ENCODE measurements around the gene SMAD9.

Gene SMAD9

DNA sequence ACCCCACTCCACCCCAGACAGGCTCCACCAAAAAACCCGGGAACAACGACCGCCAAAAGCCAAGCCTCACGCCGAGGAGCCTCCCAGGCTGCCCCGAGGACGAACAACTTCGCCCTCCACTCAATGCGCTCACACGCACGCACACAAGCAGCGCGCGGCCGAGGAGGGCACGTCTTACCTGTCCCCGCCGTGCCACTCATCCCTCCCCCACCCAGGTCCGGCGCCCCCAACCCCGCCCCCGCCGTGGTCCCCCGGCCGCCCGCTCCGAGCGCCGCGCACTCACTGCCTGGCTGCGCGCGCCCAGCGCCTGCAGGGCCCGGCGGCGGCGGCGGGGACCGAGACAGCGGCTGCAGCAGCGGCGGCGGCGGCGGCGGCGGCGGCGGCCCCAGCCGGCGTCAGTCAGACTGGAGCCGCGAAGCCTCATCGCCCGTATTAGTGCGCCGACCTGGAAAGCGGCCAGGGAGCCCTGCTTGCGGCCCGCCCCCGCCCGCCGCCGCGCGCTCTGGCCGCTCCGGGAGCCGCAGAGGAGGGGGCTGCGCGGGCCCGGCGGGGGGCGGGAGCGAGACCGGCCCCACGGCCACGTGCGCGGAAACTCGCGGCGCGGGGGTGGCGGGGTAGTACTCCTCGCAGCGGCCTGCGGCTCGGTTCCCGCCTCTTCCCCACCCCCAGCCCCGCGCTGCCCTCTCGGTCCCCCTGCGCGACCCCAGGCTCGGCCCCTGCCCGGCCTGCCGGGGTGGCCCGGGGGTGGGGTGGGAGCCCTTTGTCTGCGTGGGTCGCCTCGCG lies at the start of gene SMAD9:
Gene SMAD9, minus strand, starts transcription at position 406 of the 783 bp plus-strand sequence. CDS start 40,549 bp downstream, outside the sequence.
- peak; percentile 68 for DNase-seq

DNA sequence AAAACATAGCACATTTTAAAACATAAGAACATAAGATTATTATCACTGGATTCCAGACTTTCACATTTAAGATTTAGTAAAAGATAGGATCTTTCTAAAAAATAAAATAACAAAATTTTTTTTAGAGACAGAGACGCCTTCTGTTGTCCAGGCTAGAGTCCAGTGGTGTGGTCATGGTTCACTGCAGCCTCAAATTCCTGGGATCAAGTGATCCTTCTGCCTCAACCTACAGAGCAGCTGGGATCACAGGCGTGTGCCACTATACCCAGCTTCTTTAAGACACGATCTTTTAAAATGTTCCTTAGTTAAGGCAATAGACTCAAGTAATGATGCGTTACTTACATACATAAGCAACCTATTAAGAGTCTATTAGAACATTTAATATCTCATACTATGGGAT lies 46.4 kb upstream of the SMAD9 start:
- DNase-seq = no peak

DNA sequence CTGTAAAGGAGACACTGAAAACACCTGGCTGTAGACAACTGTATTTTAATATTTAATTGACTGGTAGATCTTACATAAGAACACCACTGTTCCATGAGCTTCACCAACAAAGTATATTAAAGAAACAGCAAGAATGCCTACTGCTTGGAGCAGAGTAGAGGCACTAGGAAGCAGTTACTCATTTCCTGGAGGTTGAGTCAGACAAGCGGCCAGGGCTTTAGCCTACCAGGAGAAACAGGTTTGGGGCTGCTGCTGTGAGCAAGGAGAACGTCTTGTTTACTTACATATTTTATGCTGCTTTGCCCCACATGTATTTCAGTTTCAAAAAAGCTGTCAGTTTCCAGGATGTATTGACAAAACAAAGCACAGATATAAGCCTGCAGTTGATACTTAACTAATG lies 45.7 kb upstream of the SMAD9 start:
- DNase-seq = no peak

DNA sequence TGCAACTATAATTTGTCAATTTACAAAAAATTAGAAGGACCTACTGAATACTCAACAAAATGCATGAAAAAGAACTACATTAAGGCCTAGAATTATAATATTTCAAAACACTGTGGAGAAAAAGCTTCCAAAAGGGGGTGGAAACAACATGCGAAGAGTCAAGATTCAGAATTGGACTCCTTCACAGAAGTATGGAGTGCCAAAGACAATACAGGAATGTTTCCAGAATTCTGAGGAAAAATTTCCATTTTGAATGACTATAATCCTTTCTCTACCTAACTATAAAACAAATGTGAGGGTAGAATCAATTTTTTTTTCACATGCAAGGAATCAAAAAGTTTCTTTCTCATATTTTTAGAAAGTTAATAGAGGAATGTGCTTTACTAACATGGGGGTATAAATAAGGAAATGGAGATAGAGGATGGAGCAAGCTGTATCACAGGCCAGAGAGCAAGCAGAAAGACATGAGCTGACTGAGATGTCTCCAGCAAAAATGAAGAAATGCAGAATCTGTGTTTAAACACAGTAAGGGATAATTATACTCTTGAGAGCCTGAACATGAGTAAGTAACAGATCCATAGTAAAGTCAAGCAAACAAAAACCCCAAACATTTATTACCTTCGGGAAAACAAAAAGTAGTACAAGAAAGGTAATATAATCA lies 39.5 kb upstream of the SMAD9 start:
- no peak for DNase-seq

DNA sequence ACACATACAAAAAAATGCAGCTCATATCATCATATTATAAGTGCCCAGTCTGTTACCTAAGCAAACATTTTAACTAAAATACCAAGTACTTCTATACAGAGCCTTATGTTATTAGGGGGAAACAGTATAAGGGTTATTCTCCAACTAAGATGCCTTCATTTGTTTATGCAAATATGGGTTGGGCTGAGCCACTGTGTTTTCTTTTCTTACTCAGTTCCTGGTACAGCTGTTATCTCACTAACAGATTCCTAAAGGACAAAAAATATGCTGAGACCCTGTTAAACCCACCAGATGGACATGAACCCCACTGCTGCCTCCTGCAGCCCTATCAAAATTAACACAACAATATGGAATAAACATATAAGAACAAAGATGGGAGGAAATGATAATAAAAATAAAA lies 34.5 kb upstream of the SMAD9 start:
- peak; percentile 96 for DNase-seq

DNA sequence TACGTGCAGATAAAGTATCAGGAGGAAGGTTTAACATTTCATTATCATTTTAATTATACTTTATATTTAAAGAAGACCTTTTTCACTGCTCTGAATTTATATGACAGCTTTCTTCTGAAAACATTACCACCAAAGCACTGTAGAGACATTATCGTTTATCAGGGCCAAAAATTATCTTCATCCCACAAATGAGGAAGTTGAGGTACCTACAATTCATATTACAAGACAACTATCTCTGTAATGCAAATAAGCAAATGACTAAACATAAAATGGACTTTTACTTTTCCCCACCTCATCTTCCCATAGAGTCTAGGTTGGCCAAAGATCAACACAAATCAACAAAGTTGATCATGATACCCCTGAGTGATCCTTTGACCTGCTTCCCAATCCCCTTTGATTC lies 30.9 kb upstream of the SMAD9 start:
- DNase-seq = no peak

DNA sequence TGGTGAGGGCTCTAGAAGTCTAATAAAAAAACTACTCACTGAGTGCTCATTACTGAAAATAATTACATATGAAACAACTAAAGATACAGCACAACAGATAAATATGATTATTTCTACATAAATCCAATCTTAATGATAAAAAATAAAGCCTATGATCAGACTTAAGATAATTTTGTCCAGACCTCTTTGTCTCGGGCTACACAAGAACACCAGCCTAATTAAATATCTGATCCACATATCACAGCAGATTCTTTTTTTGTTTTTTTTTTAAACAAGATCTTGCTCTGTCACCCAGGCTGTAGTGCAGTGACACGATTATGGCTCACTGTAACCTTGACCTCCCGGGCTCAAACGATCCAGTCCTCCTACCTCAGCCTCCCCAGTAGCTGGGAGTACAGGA lies 30.3 kb upstream of the SMAD9 start:
- no peak for DNase-seq

DNA sequence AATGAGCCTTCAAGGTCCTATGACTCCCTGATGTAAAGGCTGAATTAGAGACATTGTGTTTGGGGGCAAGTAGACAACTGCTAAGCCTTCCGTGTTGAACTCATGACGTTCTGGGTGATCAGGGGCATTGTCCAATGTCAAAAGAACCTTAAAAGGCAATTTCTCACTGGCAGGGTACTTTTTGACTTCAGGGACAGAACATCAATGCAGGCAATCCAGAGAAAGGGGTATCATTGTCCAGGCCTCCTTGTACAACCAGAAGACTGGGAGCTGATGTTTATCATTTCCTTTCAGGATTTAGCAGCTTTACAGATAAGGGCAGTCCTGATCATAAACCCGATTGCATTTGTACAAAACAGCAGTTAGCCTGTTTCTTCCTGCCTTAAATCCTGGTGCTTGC lies 25.0 kb upstream of the SMAD9 start:
- no peak for DNase-seq

DNA sequence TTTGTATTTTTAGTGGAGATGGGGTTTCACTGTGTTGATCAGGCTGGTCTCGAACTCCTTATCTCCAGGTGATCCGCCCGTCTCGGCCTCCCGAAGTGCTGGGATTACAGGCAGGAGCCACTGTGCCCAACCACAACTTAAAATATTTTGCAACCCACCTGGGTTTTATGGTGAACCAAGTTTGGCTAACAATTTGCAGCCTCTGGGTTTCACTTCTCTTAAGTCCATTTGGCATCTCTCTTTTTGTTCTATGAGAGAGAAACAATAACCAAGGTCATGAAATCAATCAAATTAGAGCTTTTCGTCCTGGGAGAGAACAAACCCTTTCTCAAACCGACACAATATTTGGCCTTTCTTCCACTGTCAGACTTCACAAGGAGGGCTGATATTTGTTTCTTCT lies 5.6 kb upstream of the SMAD9 start:
- DNase-seq = no peak

DNA sequence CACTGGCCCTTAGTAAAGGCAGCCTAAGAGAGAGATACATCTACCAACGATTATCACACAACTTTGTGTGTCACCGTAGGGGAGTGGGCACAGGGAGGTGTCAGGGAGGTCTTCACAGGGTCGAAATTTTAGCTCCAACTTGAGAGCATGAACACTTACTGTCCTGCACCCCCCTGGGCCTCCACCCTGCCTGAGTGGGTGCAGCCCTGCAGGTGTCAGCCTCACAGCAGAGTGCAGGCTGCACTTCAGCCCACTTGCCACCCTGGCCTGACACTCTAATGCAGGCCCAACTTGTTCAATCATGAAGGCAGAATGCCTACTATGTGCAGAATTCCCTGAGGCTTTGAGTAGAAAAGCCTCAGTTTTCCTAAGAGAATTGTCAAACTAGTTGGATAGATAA lies 4.0 kb upstream of the SMAD9 start:
- no peak for DNase-seq

DNA sequence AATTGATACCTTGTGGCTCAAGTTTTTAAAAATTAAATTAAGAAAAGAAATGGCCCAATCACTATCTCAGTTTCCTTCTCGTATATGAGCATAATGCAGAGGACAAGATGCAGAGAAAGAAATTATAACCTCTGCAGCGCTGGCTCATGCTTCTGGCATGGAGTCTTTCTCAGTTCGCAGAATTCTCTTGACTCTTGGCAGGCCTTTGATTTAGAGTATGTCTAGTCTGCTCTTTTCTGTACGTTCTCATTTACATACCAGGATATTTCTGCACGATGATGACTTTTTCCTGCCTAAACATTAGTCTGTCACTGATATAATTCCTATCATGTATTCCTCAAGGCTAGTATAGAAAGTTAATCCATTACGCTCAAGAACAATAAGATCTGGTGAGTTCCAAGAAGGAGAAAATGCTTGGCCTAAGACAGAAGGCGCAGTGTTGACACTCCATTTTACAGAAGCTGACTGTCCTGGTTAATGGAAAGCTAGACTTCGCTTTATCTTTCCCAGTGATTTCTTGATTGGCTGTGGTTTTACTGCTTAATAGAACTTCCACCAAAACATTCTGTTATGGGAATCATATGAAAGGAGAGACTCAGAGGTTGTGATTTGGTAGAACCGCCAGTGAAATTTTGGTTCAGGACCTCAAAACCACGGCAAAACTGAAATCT lies 1.7 kb upstream of the SMAD9 start:
- DNase-seq = no peak

DNA sequence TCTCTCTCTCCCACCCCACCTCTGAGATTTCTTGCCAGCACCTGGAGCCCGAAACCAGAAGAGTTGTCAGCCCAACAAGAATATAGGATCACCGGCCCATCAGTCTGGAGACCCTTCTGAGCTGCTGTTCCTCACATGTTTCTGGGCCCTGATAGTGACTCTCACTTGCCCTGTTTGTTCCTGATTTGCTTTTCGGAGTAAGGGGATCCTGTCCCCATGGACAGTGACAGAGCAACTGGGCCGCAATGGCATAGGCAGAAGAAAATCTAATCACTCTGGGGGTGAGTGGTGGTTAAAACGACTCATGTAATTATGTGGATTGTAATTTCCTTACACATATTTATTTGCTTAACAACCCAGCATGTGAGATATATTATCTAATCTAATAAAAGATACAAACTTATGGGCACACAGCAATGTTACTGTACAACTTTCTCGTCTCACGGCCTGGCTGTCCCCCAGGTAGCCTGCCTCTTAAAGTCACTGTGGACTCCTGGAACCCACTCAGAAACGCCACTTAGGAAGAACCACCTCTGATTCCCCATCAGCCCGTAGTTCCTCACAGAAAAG lies 663 bp upstream of the SMAD9 start:
- peak; percentile 59 for DNase-seq

DNA sequence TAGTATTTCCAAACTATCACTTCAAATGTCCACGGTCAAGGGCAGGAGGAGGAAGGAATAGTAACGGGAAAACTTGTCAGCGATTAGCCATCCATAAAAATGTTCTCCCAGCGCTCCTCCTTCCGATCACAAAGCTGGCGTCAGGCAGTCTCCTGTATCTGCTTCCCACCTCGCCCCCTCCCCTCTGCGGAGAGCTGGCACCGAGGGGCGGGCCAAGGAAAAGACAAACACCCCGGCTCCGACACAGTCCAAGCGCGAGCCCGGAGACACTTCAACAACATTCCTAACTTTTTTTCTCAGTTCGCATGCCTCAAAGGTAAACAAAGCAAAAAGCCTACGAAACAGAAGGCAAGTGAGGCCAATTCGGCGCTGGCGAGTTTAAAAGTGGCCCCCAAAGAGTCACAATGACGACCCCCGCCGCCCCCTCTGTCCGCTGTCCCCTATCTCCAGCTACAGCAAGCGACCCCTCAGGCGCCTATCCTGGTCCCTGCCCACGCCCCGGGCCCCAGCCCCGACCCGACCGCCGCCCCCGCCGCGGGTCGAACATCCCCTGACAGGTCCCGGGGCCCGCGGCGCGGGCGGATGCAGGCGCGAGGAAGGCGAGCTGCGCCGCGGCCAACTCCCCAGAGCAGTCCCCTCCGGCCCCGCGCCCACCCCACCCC lies 736 bp downstream of the SMAD9 start:
- peak; percentile 90 for DNase-seq

DNA sequence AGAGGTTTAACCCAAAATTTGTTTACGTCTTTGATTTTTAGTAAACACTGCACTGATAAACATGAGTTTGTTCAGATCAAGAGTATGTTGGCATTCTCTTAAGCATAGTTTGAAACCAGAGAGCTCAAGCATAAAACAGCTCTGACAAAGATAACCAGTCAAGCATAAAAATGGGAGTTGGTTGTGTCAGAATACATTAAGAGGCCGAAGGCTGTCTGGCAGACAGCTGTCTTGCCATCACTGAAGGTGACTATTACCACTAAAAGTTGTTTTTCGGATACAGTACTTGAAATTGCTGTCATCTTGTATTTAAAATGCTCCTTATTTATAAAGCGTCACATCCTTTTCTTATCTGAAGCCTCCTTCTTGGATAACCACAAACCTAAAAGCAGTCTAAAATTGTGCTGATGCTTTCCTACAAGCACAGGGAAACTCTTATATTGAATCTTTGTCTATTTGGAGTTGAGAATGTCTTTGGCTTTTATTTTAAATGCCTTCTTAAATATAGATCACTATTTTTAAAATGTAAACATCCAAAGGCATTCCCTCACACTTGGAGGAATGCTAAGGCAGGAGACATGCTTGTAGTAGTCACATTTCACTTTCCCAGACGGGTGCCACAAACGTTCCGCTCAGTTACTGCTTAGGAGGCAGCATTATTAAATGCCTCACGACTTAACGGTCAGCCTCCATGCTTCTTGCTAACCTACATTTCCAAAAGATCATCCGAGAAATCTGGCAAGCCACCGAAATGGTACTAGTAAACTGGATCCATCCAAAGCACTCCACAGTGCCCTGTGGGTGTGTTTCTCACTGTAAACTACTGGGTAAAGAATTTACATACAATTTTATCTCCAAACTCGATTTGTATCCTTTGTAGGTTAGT lies 1.5 kb downstream of the SMAD9 start:
- DNase-seq = peak; percentile 87

DNA sequence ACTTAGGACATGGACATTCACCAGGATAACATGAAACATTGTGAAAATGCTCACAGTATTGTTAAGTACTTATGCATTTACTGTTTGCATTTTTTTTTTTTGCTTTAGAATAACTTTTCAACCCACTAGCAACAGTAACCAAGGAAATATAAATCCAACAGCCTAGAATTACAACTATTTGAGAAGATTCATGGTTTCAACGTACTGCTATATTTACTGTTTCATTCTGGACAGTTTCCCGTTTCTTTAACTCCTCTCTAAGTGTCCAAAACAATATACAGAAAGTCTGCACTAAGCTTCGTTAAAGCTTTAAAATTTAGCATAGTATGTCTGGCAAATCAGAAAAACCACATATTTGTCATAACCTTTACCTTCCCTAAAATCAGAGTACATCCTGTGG lies 2.7 kb downstream of the SMAD9 start:
- DNase-seq = no peak

DNA sequence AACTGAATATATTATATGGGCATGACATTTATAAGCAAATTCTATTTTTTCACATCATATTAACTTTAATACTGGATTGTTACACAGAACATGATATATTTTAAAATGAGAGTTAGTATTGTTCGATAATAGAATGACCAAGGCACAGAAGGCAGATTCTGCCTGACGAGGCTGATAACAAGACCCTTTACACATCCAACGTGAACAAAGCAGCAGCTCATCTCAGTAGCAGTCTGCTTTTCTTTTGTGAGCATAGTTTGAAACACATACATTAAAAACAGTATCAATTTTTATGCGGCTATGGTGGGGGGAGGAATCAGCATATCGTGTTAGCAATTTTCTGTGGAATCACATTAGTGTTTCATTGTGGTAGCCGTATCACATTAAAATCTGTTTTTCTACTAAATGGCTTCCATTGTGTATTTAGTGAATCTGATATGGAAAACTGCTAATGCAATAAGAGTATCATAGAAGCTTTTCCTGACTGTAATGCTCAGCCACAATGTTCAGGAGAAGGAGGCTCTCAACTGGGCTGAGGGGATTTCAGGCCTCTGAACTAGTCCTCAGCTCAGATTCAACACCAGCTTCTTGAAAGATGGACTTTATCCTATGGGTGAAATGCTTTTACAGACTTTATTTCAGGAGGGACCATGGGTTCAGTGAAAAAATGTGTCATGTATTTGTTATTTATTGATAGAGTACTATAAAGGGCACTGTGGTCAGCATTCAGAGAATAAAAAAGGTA lies 4.0 kb downstream of the SMAD9 start:
- peak; percentile 53 for DNase-seq

DNA sequence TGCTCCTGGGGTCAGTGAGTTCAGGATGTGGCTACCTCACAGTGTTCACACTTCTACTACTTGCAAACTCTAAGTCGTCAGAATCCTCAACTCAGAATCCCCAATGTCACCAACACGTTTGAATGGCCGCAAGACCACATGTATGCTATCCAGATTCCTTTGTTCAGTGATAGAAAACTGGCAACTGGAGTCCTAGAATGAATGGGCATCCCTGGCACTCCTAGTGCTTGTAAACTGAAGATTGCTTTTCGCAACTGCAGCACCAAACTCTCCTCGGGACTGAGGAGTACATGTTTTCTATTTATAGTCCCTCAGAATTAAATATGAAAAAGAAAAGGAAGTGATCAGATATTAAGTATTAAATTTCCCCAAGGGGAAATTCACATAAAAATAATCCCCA lies 4.9 kb downstream of the SMAD9 start:
- peak; percentile 28 for DNase-seq

DNA sequence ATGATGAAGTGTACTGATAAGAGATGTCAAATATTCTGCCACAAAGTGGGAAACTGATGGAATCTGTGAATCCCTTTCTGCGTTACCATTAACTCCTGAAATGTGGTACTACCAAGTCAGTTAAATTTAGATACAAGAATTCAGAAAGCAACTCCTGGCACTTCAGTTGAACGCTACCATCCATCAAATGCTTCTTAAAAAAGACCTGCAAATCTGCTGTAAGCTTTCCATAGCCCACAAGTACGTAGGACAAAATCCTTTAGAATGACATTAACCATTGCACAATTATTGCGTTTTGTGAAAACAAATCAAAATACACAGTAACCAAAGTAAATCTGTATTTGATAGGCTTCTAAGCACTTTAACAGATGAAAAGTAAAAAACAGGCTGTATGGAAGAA lies 5.4 kb downstream of the SMAD9 start:
- no peak for DNase-seq

DNA sequence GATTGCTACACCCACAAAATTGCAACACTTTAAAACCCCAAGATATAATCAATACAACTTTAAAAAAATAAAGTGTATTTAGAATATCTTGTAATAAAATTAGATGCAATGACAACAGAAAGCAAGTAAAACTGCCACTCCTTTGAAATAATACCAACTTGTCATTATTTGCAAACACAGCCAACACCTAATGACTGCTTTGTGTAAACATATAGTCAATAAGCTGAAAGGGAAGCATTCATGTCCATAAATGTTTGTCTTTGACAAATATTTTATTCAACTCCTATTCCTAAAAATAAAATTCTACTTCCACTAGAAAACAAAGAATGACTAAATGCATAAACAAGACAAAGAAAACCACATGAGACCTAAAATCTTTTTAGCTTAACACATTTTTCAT lies 6.6 kb downstream of the SMAD9 start:
- no peak for DNase-seq

DNA sequence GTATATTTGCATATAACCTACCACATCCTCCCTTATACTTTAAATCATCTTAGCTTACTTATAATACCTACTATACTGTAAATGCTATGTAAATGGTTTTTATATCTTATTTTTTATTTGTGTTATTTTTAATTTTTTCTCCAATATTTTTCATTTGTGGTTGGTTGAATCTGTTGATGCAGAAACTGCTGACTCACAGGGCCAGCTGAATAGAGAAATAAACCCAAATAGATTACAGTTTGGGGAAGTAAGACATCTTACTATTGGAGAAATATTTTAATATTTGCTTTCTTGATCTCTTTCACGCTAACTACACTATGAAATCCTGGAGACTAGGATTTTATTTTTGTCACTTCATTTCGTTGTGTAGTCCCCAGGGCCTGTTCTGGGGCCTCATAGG lies 7.1 kb downstream of the SMAD9 start:
- no peak for DNase-seq

DNA sequence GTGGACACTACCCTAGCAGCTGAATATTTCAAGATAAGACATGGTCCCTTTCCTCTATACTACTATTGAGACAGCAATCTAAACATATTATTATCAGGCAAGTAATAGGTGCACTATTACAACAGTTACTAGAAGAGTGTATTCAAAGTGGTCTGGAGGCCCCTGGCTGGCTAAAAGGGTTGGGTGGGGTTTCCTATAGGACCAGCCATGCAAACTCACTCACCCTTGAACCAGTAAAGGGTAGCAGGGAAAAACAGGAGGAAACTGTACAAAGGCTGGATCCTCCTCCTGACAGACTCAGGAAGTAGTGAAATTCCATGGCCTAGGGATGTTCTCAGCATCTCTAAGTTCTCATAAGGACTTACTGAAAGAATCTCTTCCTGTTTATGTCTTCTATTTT lies 7.7 kb downstream of the SMAD9 start:
- DNase-seq = no peak

Data from NCI-H526 treated with DMSO at 0.1 percent for 48 hours (cell line).